HepG2 (cell line): Measurements from ENCODE around the gene JOSD2. TPM values are rescaled to one million over a fixed set of nuclear protein-coding genes. Genes with fewer than 3 reads are reported as not detected.

Source experiments
- ATAC-seq: fragments of 200-7000 bp; cut with Tn5 transposase; 3 replicates; pipeline ENCODE4 v1.9.1; 2020; ENCODE audit warnings: mild to moderate bottlenecking, moderate library complexity
- BruUV-seq: library from RNA; stranded (reverse); fragments of 400-500 nt; replicated peaks from 2 replicates; lab custom pipeline; 2021; lab: Mats Ljungman, UMichigan
- CTCF ChIA-PET: fragments of 300-600 bp; formaldehyde crosslinking; extraction: SDS; loops from one replicate; lab custom pipeline; 2021; ENCODE audit warnings: low total read pairs, inconsistent platforms, low intra/inter-chr PET ratio; lab: Yijun Ruan, JAX
- POLR2A ChIA-PET: fragments of 350-600 bp; sonication (Branson Sonifier 250); formaldehyde crosslinking; loops from one replicate; lab custom pipeline; 2020; ENCODE audit warnings: antibody characterized with exemption, inconsistent platforms; lab: Yijun Ruan, JAX
- DNase-seq: peaks from one replicate; pipeline ENCODE4 v3.0.0-alpha.2; 2015; ENCODE audit warnings: low spot score
- FAIRE-seq: peaks from 3 replicates; lab custom pipeline; 2011; peaks lifted over from hg19 to GRCh38; lab: Jason Lieb, UNC
- H2AFZ ChIP-seq: one replicate; pipeline ENCODE4 v1.6.1; 2011; ENCODE audit warnings: low read length, inconsistent platforms
- H3K27ac ChIP-seq: fragments of 300-600 bp; 3 replicates; pipeline ENCODE4 v1.8.0; 2011; ENCODE audit warnings: mixed run types, mild to moderate bottlenecking, mixed read lengths, low read length, inconsistent platforms; ENCODE audit not compliant: insufficient read depth; ENCODE audit errors: extremely low read length
- H3K27me3 ChIP-seq, 2 experiments: fragments of 200-600 bp in 1 of 2; 2 replicates in 1 of 2; 3 replicates in 1 of 2; pipeline versions ENCODE4 v1.6.0 to v1.8.0; 2011; ENCODE audit warnings: low read length in 2 of 2, mild to moderate bottlenecking in 2 of 2, moderate library complexity in 2 of 2, inconsistent platforms in 1 of 2; ENCODE audit not compliant: insufficient read depth in 2 of 2, control insufficient read depth in 1 of 2
- H3K36me3 ChIP-seq, 2 experiments: fragments of 200-600 bp in 1 of 2; replicated peaks in 1 of 2; 2 replicates in 1 of 2; 3 replicates in 1 of 2; pipeline versions ENCODE4 v1.5.1 to v1.8.0; 2011; ENCODE audit warnings: low read length in 2 of 2, inconsistent platforms in 1 of 2; ENCODE audit not compliant: insufficient read depth in 2 of 2, control insufficient read depth in 1 of 2
- H3K4me1 ChIP-seq: 2 replicates; pipeline ENCODE4 v1.5.1; 2012; ENCODE audit warnings: low read length, inconsistent platforms; ENCODE audit not compliant: insufficient read depth
- H3K4me2 ChIP-seq: 2 replicates; pipeline ENCODE4 v1.6.0; 2011; ENCODE audit warnings: low read depth, low read length, inconsistent platforms
- H3K4me3 ChIP-seq, 3 experiments: fragments of 200-600 bp in 1 of 3; sonication (generic), shearing (Covaris generic) in 1 of 3; replicated peaks in 1 of 3; 2 replicates each; pipeline ENCODE4 v1.5.1; 2011 to 2016; ENCODE audit warnings: low read length in 3 of 3, inconsistent platforms in 2 of 3, low read depth in 2 of 3, mild to moderate bottlenecking in 2 of 3, control low read depth in 1 of 3, mixed read lengths in 1 of 3; ENCODE audit not compliant: insufficient read depth in 1 of 3
- H3K79me2 ChIP-seq: one replicate; pipeline ENCODE4 v1.6.1; 2011; ENCODE audit warnings: low read length, inconsistent platforms; ENCODE audit not compliant: insufficient read depth
- H3K9ac ChIP-seq: 2 replicates; pipeline ENCODE4 v1.6.0; 2011; ENCODE audit warnings: mild to moderate bottlenecking, low read depth, low read length, inconsistent platforms; ENCODE audit not compliant: insufficient read depth
- H3K9me3 ChIP-seq: 2 replicates; pipeline ENCODE4 v1.5.1; 2012; ENCODE audit warnings: mild to moderate bottlenecking, low read length
- H4K20me1 ChIP-seq: 2 replicates; pipeline ENCODE4 v1.6.0; 2011; ENCODE audit warnings: inconsistent platforms, mild to moderate bottlenecking, low read length, moderate library complexity; ENCODE audit not compliant: insufficient read depth
- CC2D1A ChIP-seq: sonication (generic); formaldehyde crosslinking; IDR thresholded peaks from 2 replicates; pipeline ENCODE4 v1.8.1; 2023; ENCODE audit warnings: mild to moderate bottlenecking, missing genetic modification reagents
- HOMEZ ChIP-seq: IDR thresholded peaks from 2 replicates; pipeline ENCODE4 v1.6.1; 2016; ENCODE audit warnings: low read depth
- MBD4 ChIP-seq: IDR thresholded peaks from 2 replicates; pipeline ENCODE4 v1.6.1; 2012; ENCODE audit warnings: low read length, inconsistent platforms, borderline replicate concordance
- MXI1 ChIP-seq: IDR thresholded peaks from 3 replicates; pipeline ENCODE4 v1.6.1; 2012; ENCODE audit warnings: low read depth, low read length, inconsistent platforms, borderline replicate concordance
- NR3C1 ChIP-seq: sonication (generic); formaldehyde crosslinking; IDR thresholded peaks from 2 replicates; pipeline ENCODE4 v1.4.0; 2020; ENCODE audit warnings: missing genetic modification reagents
- PPARG ChIP-seq: conservative IDR thresholded peaks from 2 replicates; pipeline ENCODE4 v1.6.1; 2016; ENCODE audit warnings: missing biosample characterization, missing genetic modification reagents
- SPEN ChIP-seq: sonication (generic); formaldehyde crosslinking; IDR thresholded peaks from 2 replicates; pipeline ENCODE4 v1.5.1; 2020; ENCODE audit warnings: low read depth, mild to moderate bottlenecking, missing genetic modification reagents
- ZNF441 ChIP-seq: sonication (generic); formaldehyde crosslinking; IDR thresholded peaks from 2 replicates; pipeline ENCODE4 v1.7.0; 2021; ENCODE audit warnings: missing genetic modification reagents, borderline replicate concordance
- ZNF576 ChIP-seq: sonication (generic); formaldehyde crosslinking; IDR thresholded peaks from 2 replicates; pipeline ENCODE4 v1.4.0; 2020; ENCODE audit warnings: mild to moderate bottlenecking, missing genetic modification reagents
- ZNF772 ChIP-seq: sonication (generic); formaldehyde crosslinking; IDR thresholded peaks from 2 replicates; pipeline ENCODE4 v1.5.0; 2020; ENCODE audit warnings: mild to moderate bottlenecking, missing genetic modification reagents
- WGBS: methylation state at CpG from one replicate; pipeline ENCODE4 v1.1.6; 2017; ENCODE audit warnings: low lambda C conversion rate; 5-methylcytosine and 5-hydroxymethylcytosine counted together
- in situ Hi-C: cut with HindIII; loops from 2 replicates; pipeline ENCODE4 v1.10.0; 2017; ENCODE audit warnings: low pct_unique_long_range_greater_than_20kb; ENCODE audit not compliant: extremely low pct_ligation_motif_present
- intact Hi-C: fragments of 100-400 bp; cut with micrococcal nuclease; formaldehyde crosslinking; loops from one replicate; pipeline ENCODE4 v1.10.0; 2022; ENCODE audit not compliant: unreplicated experiment
- polyA plus RNA-seq, 8 experiments: library from polyadenylated mRNA; depleted of rRNA in 3 of 8; stranded (reverse) in 7 of 8; unstranded in 1 of 8; fragments of >200 nt; fragmentation: Illumina TruSeq in 4 of 8; extraction: Trizol in 4 of 8; gene quantifications; 2 replicates each; pipeline versions ENCODE4 v1.2.1 to v1.2.3, GENCODE V29; 2011 to 2016; ENCODE audit warnings: low read depth in 4 of 8, missing spikeins in 1 of 8, mixed read lengths in 1 of 8; ENCODE audit not compliant: insufficient read depth in 1 of 8
- total RNA-seq, 5 experiments: library from RNA; depleted of rRNA; stranded (reverse); fragments of >200 nt; fragmentation: Illumina TruSeq; extraction: Trizol; gene quantifications; 2 replicates each; pipeline ENCODE4 v1.2.3, GENCODE V29; 2016; ENCODE audit warnings: low read depth in 1 of 5

Gene JOSD2
- total and polyA plus RNA-seq, 2 of the 13 experiments (the other 11 are each of a cell fraction or from before 2014, with no cell fraction given) = 2.0 to 4.1 TPM

DNA sequence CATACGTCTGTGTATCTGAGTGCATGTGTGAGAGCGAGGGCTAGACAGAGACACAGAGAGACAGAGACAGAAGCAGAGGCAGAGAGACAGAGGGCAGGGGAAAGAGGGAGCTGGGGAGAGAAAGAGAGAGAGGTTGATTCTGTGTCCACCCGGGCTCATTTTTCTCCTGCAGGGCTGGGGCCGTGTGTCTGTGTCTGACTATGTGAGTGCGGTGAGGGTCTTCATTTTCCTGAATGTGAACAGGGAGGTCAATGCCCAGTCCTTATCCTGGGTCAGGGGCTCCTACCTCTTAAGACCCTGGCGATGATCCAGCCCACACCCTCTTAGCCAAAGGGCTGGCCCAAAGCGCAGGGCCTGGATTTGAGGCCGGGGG, 39.6 kb upstream of the JOSD2 start:
- CTCF ChIA-PET = no interaction called here
- H3K27ac ChIP-seq = no peak overlapping the region
- POLR2A ChIA-PET = no interaction called here
- no peak overlapping the region for H3K4me3 ChIP-seq
- ATAC-seq (no peak), FAIRE-seq (no peak), DNase-seq (no peak)
- no peaks in the 10 kb centered on the region for H3K4me1 ChIP-seq
- no peak overlapping the region for H2AFZ ChIP-seq
- in situ Hi-C loops = no loop called here
- BruUV-seq = no TSS peak
- no peaks in the 10 kb centered on the region for H3K9me3 ChIP-seq
- no peak overlapping the region for H3K4me2 ChIP-seq
- H3K27me3 ChIP-seq = peaks cover 4 to 42% of the 10 kb centered on the region in 2 experiments; a peak in 4 of 5 replicates
- H3K79me2 ChIP-seq = no peaks in the 10 kb centered on the region
- intact Hi-C loops = no loop called here
- 20% methylated on average over 5 of the region's 8 CpGs for WGBS
- H4K20me1 ChIP-seq = no peaks in the 10 kb centered on the region
- H3K9ac ChIP-seq = no peak overlapping the region
- no peaks in the 10 kb centered on the region for H3K36me3 ChIP-seq
- TF ChIP-seq ZNF772 (no peak), HOMEZ (CRISPR knock-in tag) (no peak), MXI1 (no peak), PPARG (no peak), ZNF576 (CRISPR knock-in tag) (no peak), NR3C1 (no peak), SPEN (CRISPR knock-in tag) (no peak), MBD4 (no peak), ZNF441 (CRISPR knock-in tag) (no peak), CC2D1A (CRISPR knock-in tag) (no peak)
